ENCODE results near the gene DUS2.

Gene DUS2

GRCh38 chr16:68047987-68048386 lies 24.9 kb downstream of the DUS2 start:
- no peak for DNase-seq

GRCh38 chr16:68049449-68049848 lies 26.4 kb downstream of the DUS2 start:
- no peak for DNase-seq

GRCh38 chr16:68055395-68055794 lies 32.3 kb downstream of the DUS2 start:
- no peak for DNase-seq

- DNase-seq = no peak
Measured at GRCh38 chr16:68059804-68060203, 36.7 kb downstream of the DUS2 start.

- no peak for DNase-seq
Measured at GRCh38 chr16:68061396-68061795, 38.3 kb downstream of the DUS2 start.

- DNase-seq = no peak
Measured at GRCh38 chr16:68062910-68063393, 39.9 kb downstream of the DUS2 start.

GRCh38 chr16:68064791-68065365 lies 41.8 kb downstream of the DUS2 start:
- peak; percentile 36 for DNase-seq

GRCh38 chr16:68065716-68066305 lies 42.7 kb downstream of the DUS2 start:
- no peak for DNase-seq

GRCh38 chr16:68066763-68067162 lies 43.7 kb downstream of the DUS2 start:
- DNase-seq = no peak

- DNase-seq = no peak
Measured at GRCh38 chr16:68068926-68069325, 45.8 kb downstream of the DUS2 start.

- DNase-seq = peak; percentile 75
Measured at GRCh38 chr16:68069511-68070248, 46.6 kb downstream of the DUS2 start.

GRCh38 chr16:68070249-68070730 lies 47.2 kb downstream of the DUS2 start:
- DNase-seq = no peak

- DNase-seq = no peak
Measured at GRCh38 chr16:68070806-68071517, 47.9 kb downstream of the DUS2 start.

- no peak for DNase-seq
Measured at GRCh38 chr16:68071518-68071901, 48.4 kb downstream of the DUS2 start.

GRCh38 chr16:68072038-68072695 lies 49.1 kb downstream of the DUS2 start:
- DNase-seq = no peak

GRCh38 chr16:68073902-68074760 lies 51.0 kb downstream of the DUS2 start:
- no peak for DNase-seq

GRCh38 chr16:68074850-68075555 lies 51.9 kb downstream of the DUS2 start:
- no peak for DNase-seq

- no peak for DNase-seq
Measured at GRCh38 chr16:68075980-68076379, 52.9 kb downstream of the DUS2 start.

GRCh38 chr16:68076560-68076959 lies 53.5 kb downstream of the DUS2 start:
- no peak for DNase-seq

GRCh38 chr16:68077866-68078700 lies 55.0 kb downstream of the DUS2 start:
- DNase-seq = no peak
